GM19239 (cell line): Measurements from ENCODE around the gene CYP46A1.

Experiments
- DNase-seq: peaks from one replicate; pipeline ENCODE4 v3.0.0; 2011; ENCODE audit warnings: low spot score; ENCODE audit not compliant: insufficient read length
- FAIRE-seq: peaks from 2 replicates; lab custom pipeline; 2011; peaks lifted over from hg19 to GRCh38; lab: Jason Lieb, UNC

CYP46A1 gene

GRCh38 chr14:99671235-99672224 lies 12.6 kb upstream of the CYP46A1 start:
- no peak for FAIRE-seq
- no peak for DNase-seq

GRCh38 chr14:99672506-99673304 lies 11.4 kb upstream of the CYP46A1 start:
- no peak for DNase-seq

GRCh38 chr14:99673305-99674063 lies 10.6 kb upstream of the CYP46A1 start:
- no peak for FAIRE-seq
- DNase-seq = no peak

More at GRCh38 chr14:99672506-99673304, 11.4 kb upstream of the CYP46A1 start:
- FAIRE-seq = no peak

- DNase-seq (no peak), FAIRE-seq (no peak)
Measured at GRCh38 chr14:99674064-99674650, 9.9 kb upstream of the CYP46A1 start.

- no peak for DNase-seq
- no peak for FAIRE-seq
Measured at GRCh38 chr14:99674776-99675381, 9.2 kb upstream of the CYP46A1 start.

- DNase-seq (no peak), FAIRE-seq (no peak)
Measured at GRCh38 chr14:99675382-99675835, 8.7 kb upstream of the CYP46A1 start.

GRCh38 chr14:99675951-99676350 lies 8.1 kb upstream of the CYP46A1 start:
- DNase-seq = no peak
- no peak for FAIRE-seq

- no peak for FAIRE-seq
- no peak for DNase-seq
Measured at GRCh38 chr14:99676657-99677056, 7.4 kb upstream of the CYP46A1 start.

GRCh38 chr14:99677231-99678140 lies 6.6 kb upstream of the CYP46A1 start:
- FAIRE-seq (no peak), DNase-seq (no peak)

- FAIRE-seq = no peak
Measured at GRCh38 chr14:99678198-99678597, 5.9 kb upstream of the CYP46A1 start.

GRCh38 chr14:99679111-99679510 lies 5.0 kb upstream of the CYP46A1 start:
- FAIRE-seq (no peak), DNase-seq (no peak)

More at GRCh38 chr14:99678198-99678597, 5.9 kb upstream of the CYP46A1 start:
- DNase-seq = no peak

GRCh38 chr14:99679543-99679942 lies 4.6 kb upstream of the CYP46A1 start:
- no peak for DNase-seq
- no peak for FAIRE-seq

- DNase-seq (no peak), FAIRE-seq (no peak)
Measured at GRCh38 chr14:99679996-99680395, 4.1 kb upstream of the CYP46A1 start.

GRCh38 chr14:99681101-99681831 lies 2.8 kb upstream of the CYP46A1 start:
- no peak for DNase-seq
- no peak for FAIRE-seq

- no peak for DNase-seq
- FAIRE-seq = no peak
Measured at GRCh38 chr14:99681832-99682148, 2.3 kb upstream of the CYP46A1 start.

- FAIRE-seq = peak; percentile 62
- DNase-seq = peak; percentile 78
Measured at GRCh38 chr14:99682809-99683618, 1.1 kb upstream of the CYP46A1 start.

- no peak for FAIRE-seq
- DNase-seq = no peak
Measured at GRCh38 chr14:99684410-99684934, 374 bp downstream of the CYP46A1 start.
